Activated CD8-positive, alpha-beta memory T cell treated with anti-CD3 and anti-CD28 coated beads, Interleukin-2, amount 50 U/mL, for 1 hour (primary cell): Measurements from ENCODE around the gene STK16.

Experiments
- DNase-seq: peaks from one replicate; pipeline ENCODE4 v3.0.0-alpha.2; 2020; ENCODE audit errors: extremely low read depth

STK16 gene

GRCh38 chr2:219289195-219289536 lies 43.9 kb downstream of the STK16 start:
- DNase-seq, result no peak

DNA sequence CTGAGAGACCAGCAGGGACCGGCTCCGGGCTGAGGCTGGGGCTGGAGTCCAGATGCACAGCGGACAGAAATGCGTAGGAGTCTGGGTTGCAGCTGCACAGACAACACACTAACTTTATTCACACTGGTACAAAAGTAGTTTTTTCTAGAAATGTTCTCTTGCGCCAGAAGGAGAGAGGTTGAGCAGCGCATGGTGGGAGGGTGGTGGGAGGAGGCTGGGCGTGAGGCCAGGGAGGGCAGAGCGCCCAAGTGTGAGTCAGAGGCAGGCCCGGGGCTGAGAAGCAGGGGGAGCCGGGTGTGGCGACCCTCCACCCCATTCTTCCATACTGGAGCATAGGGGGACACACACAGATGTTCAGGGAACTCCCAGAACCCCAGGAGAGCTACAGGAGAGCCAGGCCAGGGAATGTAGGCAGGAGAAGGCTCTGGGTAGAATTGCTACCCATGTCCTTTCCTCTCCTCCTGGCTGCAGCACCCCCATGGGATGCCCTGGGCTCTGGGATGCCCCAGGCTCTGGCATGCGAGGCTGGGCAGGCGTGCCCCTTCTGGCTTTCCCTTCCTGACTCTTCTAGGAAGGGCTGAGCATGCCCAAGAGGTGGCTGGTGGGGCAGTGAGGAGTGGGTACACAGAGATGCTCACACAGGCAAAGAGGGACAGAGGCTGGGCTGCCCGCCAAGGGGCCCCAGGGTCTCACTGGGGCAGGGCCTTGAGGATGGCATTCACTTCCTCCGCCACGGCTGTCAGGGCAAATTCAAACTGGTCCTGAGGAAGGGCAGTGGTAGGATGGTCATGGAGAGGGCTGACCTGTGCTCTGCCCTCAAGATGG lies 44.5 kb downstream of the STK16 start:
- no peak for DNase-seq

DNA sequence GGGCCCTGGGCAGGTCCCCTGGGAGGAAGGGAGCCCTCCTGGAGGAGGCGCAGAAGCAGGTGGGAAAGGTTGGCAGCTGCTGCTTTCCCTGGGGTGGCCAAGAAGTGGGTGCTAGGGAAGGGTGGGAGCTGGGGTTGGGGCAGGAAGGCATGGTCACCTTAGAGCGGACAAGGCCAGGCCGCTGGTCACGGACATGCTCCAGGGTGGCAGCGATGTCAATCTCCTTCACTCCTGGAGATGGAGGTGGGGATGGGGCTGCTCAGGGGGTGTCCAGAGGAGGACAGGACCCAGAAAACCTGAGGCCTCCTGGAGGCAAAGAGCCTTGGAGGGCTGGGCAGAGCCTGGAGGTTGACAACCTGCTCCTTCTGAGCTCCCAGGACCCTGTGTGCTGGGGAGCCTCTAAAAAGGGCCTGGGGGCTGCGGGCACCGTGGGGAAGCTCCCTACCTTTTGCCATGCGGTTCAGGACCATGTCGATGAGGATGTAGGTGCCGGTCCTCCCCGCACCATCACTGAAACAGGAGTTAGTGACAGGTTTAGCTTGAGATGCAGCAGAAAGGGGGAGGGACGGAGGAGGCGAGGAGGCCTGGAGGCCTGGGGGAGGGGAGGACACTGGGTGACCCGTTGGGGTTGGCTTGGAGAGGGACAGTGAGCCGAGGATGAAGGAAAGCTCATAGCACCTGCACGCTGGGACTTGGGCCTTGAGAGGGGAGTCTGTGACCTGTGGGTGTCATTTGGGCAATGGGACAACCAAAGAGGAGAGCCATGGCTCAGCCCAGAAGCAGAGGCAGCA lies 45.3 kb downstream of the STK16 start:
- DNase-seq, result no peak

GRCh38 chr2:219291394-219291793 lies 46.1 kb downstream of the STK16 start:
- DNase-seq, result no peak

GRCh38 chr2:219291910-219292490 lies 46.7 kb downstream of the STK16 start:
- no peak for DNase-seq

DNA sequence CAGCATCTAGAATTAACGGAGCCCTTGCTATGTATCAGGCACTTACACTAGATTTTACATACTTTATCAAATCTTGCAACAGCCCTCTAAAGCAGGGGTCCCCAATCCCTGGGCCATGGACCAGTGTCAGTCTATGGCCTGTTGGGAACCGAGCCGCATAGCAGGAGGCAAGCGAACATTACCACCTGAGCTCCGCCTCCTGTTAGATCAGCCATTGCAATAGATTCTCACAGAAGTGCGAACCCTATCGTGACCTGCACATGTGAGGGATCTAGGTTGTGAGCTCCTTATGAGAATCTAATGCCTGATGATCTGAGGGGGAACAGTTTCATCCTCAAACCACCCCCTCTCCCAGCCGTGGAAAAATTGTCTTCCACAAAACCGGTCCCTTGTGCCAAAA lies 47.3 kb downstream of the STK16 start:
- no peak for DNase-seq

DNA sequence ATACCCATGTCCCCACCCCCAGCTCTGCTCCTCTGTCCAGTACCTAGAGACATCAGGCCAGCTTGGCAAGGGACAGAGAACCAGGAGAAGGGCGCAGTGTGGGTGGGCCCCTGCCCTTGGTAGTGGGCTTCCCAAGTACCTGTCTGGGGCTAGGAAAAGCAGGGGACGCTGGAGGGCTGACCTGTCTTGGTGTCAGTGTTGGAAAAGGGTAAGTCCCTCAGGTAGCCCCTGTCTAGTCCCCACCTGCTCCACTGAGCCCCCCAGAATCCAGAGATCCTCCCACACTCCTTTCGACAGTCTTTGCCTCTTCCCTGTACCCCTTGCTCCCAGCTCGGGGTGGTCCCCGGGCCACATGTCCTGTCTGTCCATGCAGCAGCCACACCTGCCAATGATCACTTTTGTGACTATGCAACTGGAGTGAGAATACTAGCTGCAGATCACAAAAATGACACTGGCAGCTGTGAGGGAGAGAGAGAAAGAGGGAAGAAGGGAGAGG lies 48.5 kb downstream of the STK16 start:
- no peak for DNase-seq

- peak; percentile 62 for DNase-seq
These were observed 49.4 kb downstream of the STK16 start for GRCh38 chr2:219294356-219295351.

GRCh38 chr2:219296142-219296541 lies 50.9 kb downstream of the STK16 start:
- no peak for DNase-seq

DNA sequence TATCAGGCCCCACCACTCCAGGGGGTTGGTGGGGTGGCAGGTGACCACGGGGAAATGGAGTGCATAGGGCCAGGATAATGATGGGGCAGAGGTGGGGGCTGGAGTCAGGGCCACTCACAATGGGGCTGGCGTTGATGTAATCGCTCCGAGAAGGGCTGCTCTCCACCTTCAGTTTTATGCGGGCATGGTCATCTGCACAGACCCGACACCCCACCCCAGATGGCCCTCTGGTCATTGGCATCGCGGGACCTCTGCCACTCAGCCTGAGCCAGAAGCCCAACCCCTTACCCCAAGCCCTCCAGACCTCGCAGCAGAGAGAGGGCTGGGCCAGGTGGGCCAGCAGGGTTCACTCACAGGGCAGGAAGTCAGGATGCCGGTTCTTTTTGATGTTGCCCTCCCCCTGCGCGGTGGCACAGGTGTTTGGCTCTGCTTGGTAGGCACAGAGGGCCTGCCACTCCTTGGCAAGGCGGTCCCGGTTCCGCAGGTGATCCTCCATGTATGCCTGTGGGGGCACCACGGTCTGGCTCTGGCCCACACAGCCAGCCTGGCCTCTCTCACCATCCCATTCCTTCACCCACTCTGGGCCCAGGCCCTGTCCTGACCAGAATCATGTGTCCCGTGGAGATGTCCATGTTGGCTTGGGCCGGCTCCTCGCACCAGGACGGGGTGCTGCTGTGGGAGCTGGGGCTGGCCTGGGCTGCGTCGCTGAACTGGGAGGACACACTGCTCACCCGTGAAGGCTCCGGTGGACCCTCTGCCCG lies 51.5 kb downstream of the STK16 start:
- DNase-seq, result no peak

DNA sequence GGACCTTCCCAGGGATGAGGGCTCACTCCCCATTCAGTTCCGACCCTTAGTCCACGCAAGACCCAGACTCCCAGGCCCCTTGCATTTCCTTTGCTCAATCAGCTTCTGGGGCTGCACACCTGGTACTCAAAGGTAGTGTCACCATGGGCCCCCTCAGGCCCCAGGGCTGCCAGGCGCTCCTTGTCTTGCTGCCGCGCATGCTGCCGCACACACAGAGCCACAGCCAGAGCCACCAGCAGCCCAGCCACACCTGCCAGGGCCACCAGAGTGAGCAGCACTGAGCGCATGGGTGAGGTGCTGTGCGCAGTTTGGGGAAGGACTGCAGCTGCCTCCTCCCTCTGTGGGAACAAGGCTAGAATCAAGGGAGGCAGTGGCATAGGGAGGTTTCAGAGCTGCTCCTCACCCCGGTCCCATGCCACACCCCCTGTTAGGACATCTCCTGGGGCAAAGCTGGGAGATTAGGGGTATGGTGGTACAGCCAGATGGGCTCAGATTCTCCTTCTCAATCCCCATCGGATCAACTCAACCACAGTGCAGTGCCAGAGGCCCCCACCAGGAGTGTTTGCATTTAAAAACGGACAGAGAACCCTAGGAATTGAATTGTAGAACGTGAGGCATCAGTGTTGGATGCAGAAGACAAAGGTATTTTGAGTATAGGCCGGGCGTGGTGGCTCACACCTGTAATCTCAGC lies 52.6 kb downstream of the STK16 start:
- DNase-seq, result no peak

- DNase-seq, result no peak
These were observed 53.6 kb downstream of the STK16 start for GRCh38 chr2:219298759-219299371.

- no peak for DNase-seq
These were observed 54.1 kb downstream of the STK16 start for GRCh38 chr2:219299372-219299760.
